Thyroid gland (tissue), 4 donors: ENCODE results near the gene PTPRG.

Source experiments
- POLR2A ChIP-seq, 2 donors: fragments of 450-650 bp; IDR thresholded peaks; one replicate each; pipeline ENCODE4 v1.6.1; 2017; ENCODE audit warnings: antibody characterized with exemption in 2 of 2, mild to moderate bottlenecking in 2 of 2, moderate library complexity in 1 of 2
- TF ChIP-seq, protein P1 (sequence below), 6 experiments: fragments of 200-600 bp in 3 of 6; fragments of 450-650 bp in 3 of 6; sonication (generic) in 3 of 6; IDR thresholded peaks; one replicate each; pipeline ENCODE4 v1.5.1; 2016 to 2019; ENCODE audit warnings: antibody characterized with exemption in 6 of 6, mild to moderate bottlenecking in 2 of 6, inconsistent platforms in 1 of 6, moderate library complexity in 1 of 6

DNA sequence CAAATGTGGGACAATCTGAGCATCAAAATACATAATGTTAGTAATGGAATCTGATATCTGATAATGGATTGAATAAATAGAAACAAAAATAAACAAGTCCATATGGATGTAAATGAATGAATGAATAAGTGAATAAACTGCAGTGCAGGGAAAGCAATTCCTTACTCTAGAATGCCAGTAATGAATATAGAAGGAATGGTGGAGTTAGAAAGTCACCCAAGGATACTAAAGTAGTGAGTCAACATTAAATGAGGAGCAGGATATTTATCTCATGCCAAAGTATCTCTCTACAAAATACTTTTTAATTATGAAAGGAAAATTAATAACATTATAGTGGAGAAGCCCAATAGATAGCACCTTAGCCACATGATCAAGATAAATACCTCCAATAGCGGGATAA, 511.7 kb downstream of the PTPRG start:
- TF ChIP-seq, protein P1, sequence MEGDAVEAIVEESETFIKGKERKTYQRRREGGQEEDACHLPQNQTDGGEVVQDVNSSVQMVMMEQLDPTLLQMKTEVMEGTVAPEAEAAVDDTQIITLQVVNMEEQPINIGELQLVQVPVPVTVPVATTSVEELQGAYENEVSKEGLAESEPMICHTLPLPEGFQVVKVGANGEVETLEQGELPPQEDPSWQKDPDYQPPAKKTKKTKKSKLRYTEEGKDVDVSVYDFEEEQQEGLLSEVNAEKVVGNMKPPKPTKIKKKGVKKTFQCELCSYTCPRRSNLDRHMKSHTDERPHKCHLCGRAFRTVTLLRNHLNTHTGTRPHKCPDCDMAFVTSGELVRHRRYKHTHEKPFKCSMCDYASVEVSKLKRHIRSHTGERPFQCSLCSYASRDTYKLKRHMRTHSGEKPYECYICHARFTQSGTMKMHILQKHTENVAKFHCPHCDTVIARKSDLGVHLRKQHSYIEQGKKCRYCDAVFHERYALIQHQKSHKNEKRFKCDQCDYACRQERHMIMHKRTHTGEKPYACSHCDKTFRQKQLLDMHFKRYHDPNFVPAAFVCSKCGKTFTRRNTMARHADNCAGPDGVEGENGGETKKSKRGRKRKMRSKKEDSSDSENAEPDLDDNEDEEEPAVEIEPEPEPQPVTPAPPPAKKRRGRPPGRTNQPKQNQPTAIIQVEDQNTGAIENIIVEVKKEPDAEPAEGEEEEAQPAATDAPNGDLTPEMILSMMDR (IDR thresholded peaks at IDR 0.05), result no peak
- no peak for TF ChIP-seq POLR2A (IDR thresholded peaks at IDR 0.05)
